ENCODE results near the gene CCDC178. TPM values are rescaled to one million over a fixed set of nuclear protein-coding genes. Genes with fewer than 3 reads are reported as not detected.

The CCDC178 gene
- total RNA-seq, 1 experiment from 2014 or later: not detected

GRCh38 chr18:32891797-32892196 lies 548.7 kb downstream of the CCDC178 start:
- H3K4me3 ChIP-seq (replicated peaks in 1 of 2; ENCODE audit: low read depth in 1 of 2, low read length in 2 of 2): no peak overlapping the region
- ChIA-PET CTCF (no interaction called here), POLR2A (no interaction called here), RAD21 (ENCODE audit: low non-redundant PET in 1 of 2, low total read pairs in 2 of 2, uncharacterized antibody in 2 of 2, unreplicated experiment in 2 of 2) (no interaction called here)
- H3K79me2 ChIP-seq (ENCODE audit: insufficient read depth, low read length): no peaks in the 10 kb centered on the region
- H3K36me3 ChIP-seq (ENCODE audit: control insufficient read depth in 1 of 2, insufficient read depth in 2 of 2, low read length in 2 of 2): no peaks in the 10 kb centered on the region
- no peaks in the 10 kb centered on the region for H3K9me2 ChIP-seq (ENCODE audit: insufficient read depth)
- H3K4me1 ChIP-seq (ENCODE audit: control insufficient read depth in 1 of 2, insufficient read depth in 2 of 2, low read length in 2 of 2): no peaks in the 10 kb centered on the region
- intact Hi-C loops (cut with micrococcal nuclease): no loop called here
- H3K27ac ChIP-seq (ENCODE audit: low read depth, low read length): no peak overlapping the region
- no peaks in the 10 kb centered on the region for H4K20me1 ChIP-seq (ENCODE audit: insufficient read depth)
- ATAC-seq (no peak), DNase-seq (ENCODE audit: low read depth, low spot score) (no peak)
- TF ChIP-seq ZNF274 (IDR thresholded peaks at IDR 0.05; ENCODE audit: low read depth, low read length) (no peak), EZH2 (IDR thresholded peaks at IDR 0.05) (no peak), EGR1 (IDR thresholded peaks at IDR 0.05; ENCODE audit: low read depth) (no peak), ELF1 (IDR thresholded peaks at IDR 0.05; ENCODE audit: borderline replicate concordance, low read depth) (no peak), CBX3 (IDR thresholded peaks at IDR 0.05; ENCODE audit: low read depth) (no peak), CTCF (IDR thresholded peaks at IDR 0.05 in 2 of 3, conservative IDR thresholded peaks at IDR 0.05 in 1 of 3; ENCODE audit: borderline replicate concordance in 1 of 3, insufficient read depth in 1 of 3, low read depth in 2 of 3, low read length in 2 of 3) (no peak), CEBPB (IDR thresholded peaks at IDR 0.05; ENCODE audit: low read depth) (no peak), ATF3 (IDR thresholded peaks at IDR 0.05) (no peak), YY1 (IDR thresholded peaks at IDR 0.05; ENCODE audit: extremely low read depth, insufficient replicate concordance, low read depth, low read length) (no peak)
- H3K27me3 ChIP-seq (ENCODE audit: insufficient read depth, low read length): no peaks in the 10 kb centered on the region
- H3K4me2 ChIP-seq (ENCODE audit: low read length): no peak overlapping the region
- no peak overlapping the region for H2AFZ ChIP-seq (ENCODE audit: low read depth, low read length, poor library complexity, severe bottlenecking)
- H3K9me3 ChIP-seq (ENCODE audit: control insufficient read depth in 1 of 2, insufficient read depth in 1 of 2, low read depth in 1 of 2, low read length in 2 of 2): no peaks in the 10 kb centered on the region; a peak in 1 of 4 replicates
- H3K9ac ChIP-seq (ENCODE audit: low read length): no peak overlapping the region
- no TSS peak for BruUV-seq (replicated peaks)

Data from HCT116 (cell line).